ENCODE measurements around the gene KCNE1.

Gene KCNE1

GRCh38 chr21:34514576-34515115 is 2.6 kb upstream of the KCNE1 start:
- peaks cover 3% of the 10 kb centered on the region for H3K27me3 Mint-ChIP-seq (ENCODE audit: low read depth, poor library complexity)
- no peak for DNase-seq
- TF ChIP-seq CTCF (IDR thresholded peaks at IDR 0.05): no peak

GRCh38 chr21:34513129-34513675 is 1.2 kb upstream of the KCNE1 start:
- Mint-ChIP-seq H3K36me3 (ENCODE audit: low read depth) (peaks cover 7% of the 10 kb centered on the region), H3K9me3 (no peaks in the 10 kb centered on the region)
- no peak for DNase-seq

More at GRCh38 chr21:34514576-34515115, 2.6 kb upstream of the KCNE1 start:
- H3K36me3 Mint-ChIP-seq (ENCODE audit: low read depth): peaks cover 7% of the 10 kb centered on the region
- no peak overlapping the region for H3K27ac Mint-ChIP-seq
- H3K4me1 Mint-ChIP-seq: no peaks in the 10 kb centered on the region
- H3K9me3 Mint-ChIP-seq: no peaks in the 10 kb centered on the region
- no peak overlapping the region for H3K4me3 Mint-ChIP-seq

GRCh38 chr21:34511181-34511580 is 829 bp downstream of the KCNE1 start:
- TF ChIP-seq CTCF (IDR thresholded peaks at IDR 0.05): no peak
- H3K27me3 Mint-ChIP-seq (ENCODE audit: low read depth, poor library complexity): peaks cover 3% of the 10 kb centered on the region
- no peak for DNase-seq
- no peak overlapping the region for H3K27ac Mint-ChIP-seq
- no peak overlapping the region for H3K4me3 Mint-ChIP-seq
- H3K9me3 Mint-ChIP-seq: no peaks in the 10 kb centered on the region
- no peaks in the 10 kb centered on the region for H3K4me1 Mint-ChIP-seq
- H3K36me3 Mint-ChIP-seq (ENCODE audit: low read depth): no peaks in the 10 kb centered on the region

More at GRCh38 chr21:34513129-34513675, 1.2 kb upstream of the KCNE1 start:
- H3K27me3 Mint-ChIP-seq (ENCODE audit: low read depth, poor library complexity): peaks cover 3% of the 10 kb centered on the region
- H3K4me3 Mint-ChIP-seq: no peak overlapping the region
- no peak overlapping the region for H3K27ac Mint-ChIP-seq
- TF ChIP-seq CTCF (IDR thresholded peaks at IDR 0.05): no peak
- H3K4me1 Mint-ChIP-seq: no peaks in the 10 kb centered on the region

GRCh38 chr21:34510148-34511142 is 1.6 kb downstream of the KCNE1 start:
- H3K9me3 Mint-ChIP-seq: no peaks in the 10 kb centered on the region
- H3K4me1 Mint-ChIP-seq: no peaks in the 10 kb centered on the region
- H3K4me3 Mint-ChIP-seq: no peak overlapping the region
- DNase-seq: peak; percentile 62
- peak; percentile 49 for TF ChIP-seq CTCF (IDR thresholded peaks at IDR 0.05)
- no peak overlapping the region for H3K27ac Mint-ChIP-seq
- peaks cover 3% of the 10 kb centered on the region for H3K27me3 Mint-ChIP-seq (ENCODE audit: low read depth, poor library complexity)
- no peaks in the 10 kb centered on the region for H3K36me3 Mint-ChIP-seq (ENCODE audit: low read depth)

- H3K27ac Mint-ChIP-seq: no peak overlapping the region
- TF ChIP-seq CTCF (IDR thresholded peaks at IDR 0.05): no peak
- no peaks in the 10 kb centered on the region for H3K9me3 Mint-ChIP-seq
- DNase-seq: no peak
- H3K4me1 Mint-ChIP-seq: no peaks in the 10 kb centered on the region
- H3K27me3 Mint-ChIP-seq (ENCODE audit: low read depth, poor library complexity): peaks cover 6% of the 10 kb centered on the region
- no peak overlapping the region for H3K4me3 Mint-ChIP-seq
- no peaks in the 10 kb centered on the region for H3K36me3 Mint-ChIP-seq (ENCODE audit: low read depth)
Measured at GRCh38 chr21:34509151-34509550, 2.9 kb downstream of the KCNE1 start.
